ENCODE measurements around the gene CLEC2B.
"Not testable (repeated sequence)": the region's sequence is repeated elsewhere in the genome, so short reads cannot be mapped to it uniquely, and the experiment has no call there.

CLEC2B gene

DNA sequence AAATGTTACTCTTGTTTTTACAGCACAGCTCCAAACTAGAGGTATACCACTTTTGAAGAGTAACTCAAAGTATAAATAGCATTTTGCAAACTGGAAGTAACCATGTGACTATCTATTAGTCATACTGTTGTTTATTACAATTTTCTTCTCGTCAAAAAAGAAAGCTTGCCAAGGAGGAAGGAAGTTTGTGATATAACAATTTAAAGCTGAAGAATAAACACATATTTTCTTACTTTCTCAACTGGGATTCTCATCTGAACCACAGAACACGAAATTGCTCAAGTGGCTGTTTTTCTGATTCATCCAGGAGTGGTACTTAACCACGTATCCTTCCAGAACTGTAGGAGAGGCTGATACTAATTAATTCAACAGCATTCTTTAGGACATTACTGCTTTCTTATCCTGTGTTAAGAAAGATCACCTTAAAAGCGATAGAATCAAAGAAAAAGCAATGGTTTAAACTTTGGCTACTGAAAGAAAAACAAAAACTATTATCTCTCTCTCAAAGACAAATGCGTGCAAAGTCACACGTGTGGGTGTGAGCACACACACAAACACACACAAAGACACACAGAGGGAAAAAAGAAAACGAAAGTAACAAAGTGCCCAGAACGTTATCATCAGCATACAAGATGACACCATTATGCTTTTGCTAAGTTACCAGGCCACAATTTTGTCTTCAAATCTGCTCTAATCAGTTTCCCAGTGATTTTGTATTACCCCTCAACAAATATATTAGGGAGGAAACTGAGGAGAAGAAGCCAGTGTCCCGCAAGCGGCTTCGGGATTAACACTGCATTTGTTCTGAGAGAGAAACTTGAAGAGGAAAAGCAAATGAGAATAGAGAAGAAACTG lies at the start of gene CLEC2B:
Gene CLEC2B (minus strand): TSS at position 48 of the 855 bp plus-strand sequence.
- no peak for DNase-seq

DNA sequence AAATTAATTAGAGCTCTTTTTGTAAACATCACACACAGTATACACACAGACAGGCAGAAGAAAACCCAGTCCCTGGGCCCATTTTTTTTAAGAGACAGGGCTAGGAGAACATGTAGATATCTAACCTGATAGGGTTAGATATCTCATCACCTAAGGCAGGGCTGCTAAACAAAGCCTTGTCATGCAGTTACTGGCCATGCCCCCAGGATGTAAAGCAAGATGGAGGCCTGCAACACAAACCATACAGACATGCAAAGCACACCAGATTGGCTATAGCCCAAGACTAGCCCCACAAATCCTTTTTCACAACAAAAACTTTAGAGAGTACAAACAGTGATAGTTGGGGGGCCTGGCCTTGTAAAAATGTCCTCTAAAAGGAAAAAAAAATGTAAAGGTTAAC lies 42.6 kb upstream of the CLEC2B start:
- DNase-seq, result no peak

DNA sequence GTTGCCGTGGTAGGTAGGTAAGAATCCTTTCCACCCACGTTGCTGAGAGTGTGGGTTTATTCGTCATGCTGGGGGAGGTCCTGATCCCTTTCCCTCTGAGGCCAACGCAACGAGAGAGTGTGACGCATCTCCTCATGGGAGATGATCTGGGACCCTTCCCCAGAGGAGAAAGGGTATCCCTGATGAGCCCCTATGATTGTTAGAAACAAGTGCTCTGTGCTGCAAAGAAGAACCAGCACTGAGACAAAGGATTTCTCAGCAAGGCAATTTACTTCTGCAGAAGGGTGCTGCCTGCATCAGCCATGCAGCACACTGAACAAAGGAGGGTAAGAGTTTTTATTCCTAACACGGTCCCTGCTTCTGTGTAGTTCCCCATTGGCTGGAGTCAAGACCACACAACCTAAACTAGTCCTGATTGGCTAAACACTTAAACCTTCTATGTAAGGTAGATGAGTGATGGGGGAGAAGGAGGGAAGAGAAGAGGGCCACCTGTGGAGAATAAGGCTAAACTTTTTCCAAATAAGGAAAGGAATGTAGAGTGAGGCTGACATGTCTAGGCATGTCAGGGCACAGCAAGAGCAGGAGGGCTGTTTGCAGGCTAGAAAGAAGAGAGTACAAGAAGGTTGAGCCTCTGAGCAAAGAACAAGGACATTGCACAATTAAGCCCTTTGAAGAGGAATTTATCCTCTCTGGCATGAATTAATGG lies 41.7 kb upstream of the CLEC2B start:
- DNase-seq, result no peak

DNA sequence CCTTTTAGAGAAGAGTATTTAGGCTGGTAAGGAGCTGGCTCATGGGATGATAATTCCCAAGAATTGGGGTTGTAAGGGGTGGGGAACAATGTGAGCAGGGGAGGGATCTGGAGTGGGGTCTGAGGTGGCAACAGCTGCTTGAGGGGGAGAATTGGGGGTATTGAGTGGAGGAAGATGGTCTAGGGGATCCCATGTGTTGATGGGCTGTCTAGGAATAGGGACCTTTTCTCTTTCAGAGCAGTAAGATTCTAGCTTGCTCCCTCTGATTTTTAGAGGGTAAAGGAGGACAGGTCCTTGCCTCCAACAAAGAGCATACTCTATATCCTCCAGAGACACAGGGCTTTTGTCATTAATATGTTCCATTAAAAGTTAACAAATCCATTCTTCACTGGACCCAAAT lies 40.6 kb upstream of the CLEC2B start:
- DNase-seq, result no peak

DNA sequence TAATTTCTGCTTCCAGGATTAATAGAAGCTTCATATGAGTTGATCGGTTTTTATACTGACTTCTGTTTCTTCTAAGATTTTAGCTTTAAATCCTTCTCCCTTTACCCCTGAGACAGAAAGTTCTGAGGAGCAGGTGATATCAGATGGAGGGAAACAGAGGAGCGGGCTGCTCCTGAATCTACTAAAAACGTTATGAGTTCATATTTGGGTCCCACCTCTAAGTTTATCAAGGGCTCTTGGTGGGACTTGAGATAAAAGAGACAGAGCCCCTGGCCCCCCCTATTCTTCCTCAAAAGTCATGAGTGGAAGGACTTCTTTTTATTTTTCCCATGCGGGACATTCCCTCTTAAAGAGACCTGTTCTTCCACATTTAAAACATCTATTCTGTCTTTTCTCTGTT lies 39.2 kb upstream of the CLEC2B start:
- DNase-seq, result no peak

DNA sequence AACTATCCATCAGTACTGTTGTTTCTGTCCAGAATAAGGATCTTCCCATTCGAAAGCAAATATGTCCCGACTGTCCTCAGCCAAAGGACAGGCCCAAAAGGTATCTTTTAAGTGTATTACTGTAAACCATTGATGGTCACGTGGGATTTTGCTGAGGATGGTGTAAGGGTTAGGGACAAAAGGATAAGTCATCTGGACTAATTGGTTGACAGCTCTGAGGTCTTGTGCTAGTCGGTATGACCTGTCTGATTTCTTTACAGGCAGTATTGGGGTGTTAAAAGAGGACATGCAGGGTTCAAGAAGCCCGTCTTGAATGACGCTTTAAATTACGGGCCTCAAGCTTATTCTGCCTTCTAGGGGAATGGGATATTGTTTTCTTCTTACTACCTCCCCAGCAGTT lies 38.6 kb upstream of the CLEC2B start:
- no peak for DNase-seq

DNA sequence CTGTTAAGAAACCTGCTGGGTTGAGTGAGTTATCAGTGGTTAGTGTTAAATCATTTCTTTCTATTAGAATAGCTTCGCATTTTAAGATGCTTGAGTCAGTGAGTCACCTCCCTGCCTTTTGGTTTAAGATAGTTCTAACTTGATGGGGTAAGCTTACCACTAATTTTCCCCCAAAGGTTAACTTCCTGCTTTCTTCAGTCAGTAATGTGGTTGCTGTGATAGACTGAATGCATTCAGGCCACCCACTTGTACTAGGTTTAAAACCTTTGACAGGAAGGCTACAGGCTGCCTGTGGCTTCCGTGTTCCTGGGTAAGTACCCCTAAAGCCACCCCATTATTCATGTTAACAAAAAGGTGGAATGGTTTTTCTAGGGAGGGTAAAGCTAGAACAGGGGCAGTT lies 37.7 kb upstream of the CLEC2B start:
- DNase-seq, result no peak

DNA sequence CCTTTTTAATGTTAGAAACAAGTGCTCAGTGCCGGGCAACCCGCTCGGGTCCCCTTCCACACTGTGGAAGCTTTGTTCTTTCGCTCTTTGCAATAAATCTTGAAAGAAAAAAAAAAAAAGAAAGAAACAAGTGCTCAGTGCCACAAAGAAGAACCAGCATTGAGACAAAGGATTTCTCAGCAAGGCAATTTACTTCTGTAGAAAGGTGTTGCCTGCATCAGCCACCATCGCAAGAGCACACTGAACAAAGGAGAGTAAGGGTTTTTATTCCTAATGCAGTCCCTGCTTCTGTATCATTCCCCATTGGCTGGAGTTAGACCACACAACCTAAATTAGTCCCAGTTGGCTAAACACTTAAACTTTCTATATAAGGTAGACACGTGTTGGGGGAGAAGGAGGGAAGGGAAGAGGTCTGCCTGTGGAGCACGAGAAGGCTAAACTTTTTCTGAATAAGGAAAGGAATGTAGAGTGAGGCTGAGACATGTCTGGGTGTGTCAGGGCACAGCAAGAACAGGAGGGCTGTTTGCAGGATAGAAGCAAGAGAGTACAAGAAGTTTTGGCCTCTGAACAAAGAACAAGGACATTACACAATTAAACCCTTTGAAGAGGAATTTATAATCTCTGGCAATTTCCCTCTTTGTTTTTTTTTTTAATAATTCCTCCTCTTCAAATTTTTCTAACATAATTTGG lies 33.5 kb upstream of the CLEC2B start:
- DNase-seq, result no peak

DNA sequence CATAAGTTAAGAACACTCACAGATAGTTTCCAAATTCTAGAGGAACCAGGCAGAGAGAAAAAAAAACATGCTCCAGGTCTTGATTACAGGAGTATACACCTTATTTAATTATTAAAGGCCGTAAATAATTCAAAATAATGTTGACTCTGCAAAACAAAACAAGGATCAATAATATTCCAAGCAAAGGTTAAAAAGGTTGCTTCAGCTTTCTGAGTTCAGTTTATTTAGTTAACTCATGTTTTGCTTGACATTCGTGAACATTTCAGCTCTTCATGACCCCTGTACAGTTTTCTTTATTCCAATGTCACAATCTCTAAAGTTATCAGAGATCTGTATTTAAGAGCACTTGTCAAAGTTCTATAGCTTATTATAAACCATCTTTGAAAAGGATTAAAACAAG lies 31.8 kb upstream of the CLEC2B start:
- no peak for DNase-seq

DNA sequence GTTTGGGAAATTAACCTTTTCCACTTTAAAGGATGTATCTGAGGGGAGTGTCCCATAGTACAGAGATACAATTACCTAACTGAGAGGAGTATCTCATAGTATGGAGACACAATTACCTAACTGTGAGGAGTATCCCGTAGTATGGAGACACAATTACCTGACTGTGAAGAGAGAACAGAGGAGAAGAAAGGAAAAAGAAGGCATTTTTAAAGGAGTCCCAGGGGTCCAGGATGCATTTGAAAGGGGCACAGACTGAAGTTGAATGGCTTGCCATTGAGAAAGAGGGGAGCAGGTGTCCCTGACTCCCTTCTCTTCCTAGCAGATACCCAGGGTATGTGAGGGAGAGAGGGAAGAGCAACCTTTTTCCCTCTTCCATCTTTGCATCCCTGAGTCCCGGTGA lies 30.1 kb upstream of the CLEC2B start:
- DNase-seq, result no peak

DNA sequence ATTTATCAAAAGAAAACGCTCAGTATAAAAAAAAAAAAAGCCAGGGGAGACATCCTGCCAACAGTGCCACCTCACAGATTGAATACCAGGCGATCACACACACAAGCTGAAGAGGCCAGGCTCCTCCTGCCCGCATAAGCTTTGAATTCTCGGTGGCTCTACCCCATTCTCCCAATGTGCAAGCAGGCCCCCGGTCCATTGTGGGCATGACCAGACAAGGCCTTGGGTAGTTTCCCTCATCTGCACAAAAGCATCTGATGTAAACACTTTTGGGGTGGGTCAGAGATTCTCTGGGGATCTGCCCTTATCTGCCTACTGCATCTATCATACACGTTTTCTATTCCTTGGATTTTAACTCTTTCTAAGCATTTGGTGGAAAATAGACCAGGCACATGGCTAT lies 28.4 kb upstream of the CLEC2B start:
- no peak for DNase-seq

DNA sequence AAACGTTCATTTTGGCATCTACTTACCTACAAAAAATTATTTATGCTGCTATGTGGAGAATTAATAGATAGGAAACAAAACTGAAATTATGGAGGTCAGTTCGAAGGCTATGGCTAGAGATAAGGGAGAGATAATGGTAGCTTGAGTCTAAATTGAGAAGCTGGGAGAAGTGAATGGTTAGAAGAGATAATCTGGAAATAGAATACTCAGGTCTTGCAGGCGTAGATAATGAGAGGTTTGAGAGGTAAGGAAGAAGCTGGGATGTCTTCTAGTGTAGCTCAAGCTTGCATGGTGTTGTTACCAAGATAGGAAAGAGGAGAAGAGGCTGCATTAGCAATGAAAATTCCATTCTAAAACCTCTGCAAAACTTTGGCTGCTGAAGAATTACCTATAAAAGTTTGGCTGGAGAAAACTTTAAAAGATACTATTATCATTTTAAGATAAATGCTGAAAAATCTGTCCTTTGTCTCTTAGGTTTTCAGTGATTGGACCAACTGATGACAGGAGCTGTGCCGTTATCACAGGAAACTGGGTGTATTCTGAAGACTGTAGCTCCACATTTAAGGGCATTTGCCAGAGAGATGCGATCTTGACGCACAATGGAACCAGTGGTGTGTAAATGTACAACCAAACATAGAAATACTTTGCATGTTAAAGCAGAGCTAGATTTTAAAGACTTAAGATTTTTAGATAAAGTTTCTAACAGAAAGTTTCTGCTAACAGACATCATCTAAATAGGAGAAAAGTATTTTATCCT lies 26.2 kb upstream of the CLEC2B start:
- no peak for DNase-seq

DNA sequence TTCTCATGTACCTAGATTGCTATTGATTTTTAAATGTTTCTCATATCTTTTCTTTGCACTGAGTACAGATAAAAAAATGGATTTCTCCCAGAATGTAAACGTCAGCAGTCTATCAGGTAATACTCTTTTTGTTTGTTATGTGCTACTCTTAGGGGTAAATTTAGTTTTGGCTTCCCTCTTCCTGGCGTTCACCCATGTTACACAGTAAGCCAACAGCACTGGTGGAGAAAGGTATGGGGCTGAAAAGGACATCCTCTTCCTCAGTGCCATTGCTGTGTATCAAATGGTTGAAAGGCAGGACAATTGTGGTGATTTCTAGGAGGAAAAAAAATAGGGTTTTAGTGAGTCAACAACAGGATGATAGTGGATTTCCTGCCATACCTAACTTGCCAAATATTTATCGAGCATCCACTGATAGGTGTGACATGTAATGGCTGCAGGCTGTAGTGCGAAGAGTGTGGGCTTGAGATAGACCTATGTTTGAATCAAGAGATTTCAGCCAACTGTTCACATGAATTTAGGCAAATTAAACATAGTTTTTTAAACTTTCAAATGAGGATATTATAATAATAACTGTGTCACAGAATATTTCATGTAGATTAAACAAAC lies 19.6 kb upstream of the CLEC2B start:
- no peak for DNase-seq

DNA sequence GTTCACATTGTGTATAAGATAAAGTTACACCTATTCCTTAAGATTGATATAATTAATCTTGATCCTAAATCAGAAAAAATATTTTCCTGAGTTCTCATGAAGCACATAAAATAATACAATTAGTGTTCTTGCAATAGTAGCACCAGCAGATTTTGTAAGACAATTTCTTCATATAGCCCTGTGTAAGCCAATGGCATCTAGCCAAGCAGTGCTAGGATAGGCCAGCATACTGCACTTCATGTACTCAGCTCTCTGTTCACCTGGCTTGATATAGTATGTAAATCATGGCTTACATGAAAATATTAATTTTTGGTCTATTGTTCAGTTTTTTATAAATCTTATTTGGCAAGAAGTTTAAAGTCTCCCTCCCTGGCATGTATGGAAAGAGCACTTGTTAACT lies 14.0 kb upstream of the CLEC2B start:
- DNase-seq, result no peak

DNA sequence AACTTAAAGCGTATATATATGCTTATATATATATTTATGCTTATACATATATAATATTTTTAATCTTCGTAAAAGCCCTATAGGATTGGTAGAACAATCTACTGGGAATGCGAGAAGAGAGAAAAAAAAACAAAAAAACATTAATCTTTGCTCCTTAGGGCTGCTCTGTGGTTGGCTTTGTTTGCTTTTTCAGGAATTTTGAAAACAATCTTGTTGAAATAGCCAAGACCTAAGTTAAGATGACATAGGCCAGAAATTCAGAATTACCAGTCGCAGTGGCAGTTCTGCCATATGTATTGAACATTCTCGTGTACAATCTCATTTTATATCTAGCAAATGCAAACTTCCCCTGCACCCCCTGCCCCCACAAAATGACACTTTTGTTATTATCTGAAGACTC lies 12.8 kb upstream of the CLEC2B start:
- no peak for DNase-seq

DNA sequence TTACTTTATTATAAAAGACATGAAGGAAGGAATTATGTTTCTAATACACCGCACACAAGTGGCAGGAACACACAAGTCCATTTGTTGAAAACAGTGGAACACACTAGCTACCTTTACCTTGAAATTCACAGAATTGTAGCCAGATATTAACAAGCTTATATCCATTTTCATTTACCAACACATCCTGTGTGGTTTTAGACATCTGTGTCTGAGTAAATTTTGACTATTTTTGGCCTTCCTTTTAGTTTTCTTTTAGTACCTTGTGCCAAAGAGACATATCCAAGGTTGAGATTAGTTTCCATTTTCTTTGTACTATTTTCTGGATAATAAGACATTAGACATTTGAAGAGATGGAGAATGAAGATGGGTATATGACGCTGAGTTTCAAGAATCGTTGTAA lies 12.1 kb upstream of the CLEC2B start, which contains the start of gene KLRF2:
Gene KLRF2 (plus strand): TSS at position 244 of the 400 bp plus-strand sequence. CDS start 107 bp downstream, at position 351.
- DNase-seq, result no peak

DNA sequence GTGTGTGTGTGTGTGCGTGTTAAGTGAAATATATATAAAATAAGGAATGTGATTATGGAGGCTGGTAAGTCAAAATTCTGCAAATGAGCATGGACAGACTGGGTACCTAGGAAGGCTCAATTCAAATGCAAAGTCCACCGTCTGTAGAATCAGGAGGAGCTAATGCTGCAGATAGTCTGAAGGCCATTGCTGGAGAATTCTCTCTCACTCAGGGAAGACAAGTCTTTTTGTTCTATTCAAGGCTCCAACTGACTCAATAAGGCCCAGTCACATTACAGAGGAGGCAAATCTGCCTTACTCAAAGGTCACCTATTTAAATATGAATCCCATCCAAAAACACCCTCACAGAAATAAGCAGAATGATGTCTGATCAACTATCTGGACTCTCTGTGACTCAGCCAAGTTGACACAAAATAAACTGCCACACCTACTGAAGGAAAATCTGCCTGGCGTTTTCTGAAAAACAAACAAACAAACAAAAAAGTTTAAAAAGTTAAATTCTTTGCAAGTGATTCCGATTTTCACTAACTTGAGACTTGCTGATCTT lies 11.5 kb upstream of the CLEC2B start:
- no peak for DNase-seq

DNA sequence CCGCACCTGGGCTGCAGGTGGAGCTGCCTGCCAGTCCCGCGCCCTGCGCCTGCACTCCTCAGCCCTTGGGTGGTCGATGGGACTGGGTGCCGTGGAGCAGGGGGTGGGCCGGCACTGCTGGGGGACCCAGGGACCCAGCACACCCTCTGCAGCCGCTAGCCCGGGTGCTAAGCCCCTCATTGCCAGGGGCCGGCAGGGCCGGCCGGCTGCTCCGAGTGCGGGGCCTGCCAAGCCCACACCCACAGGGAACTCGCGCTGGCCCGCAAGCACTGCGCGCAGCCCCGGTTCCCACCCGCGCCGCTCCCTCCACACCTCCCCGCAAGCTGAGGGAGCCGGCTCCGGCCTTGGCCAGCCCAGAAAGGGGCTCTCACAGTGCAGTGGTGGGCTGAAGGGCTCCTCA lies 7.0 kb upstream of the CLEC2B start:
- not testable (repeated sequence) for DNase-seq

DNA sequence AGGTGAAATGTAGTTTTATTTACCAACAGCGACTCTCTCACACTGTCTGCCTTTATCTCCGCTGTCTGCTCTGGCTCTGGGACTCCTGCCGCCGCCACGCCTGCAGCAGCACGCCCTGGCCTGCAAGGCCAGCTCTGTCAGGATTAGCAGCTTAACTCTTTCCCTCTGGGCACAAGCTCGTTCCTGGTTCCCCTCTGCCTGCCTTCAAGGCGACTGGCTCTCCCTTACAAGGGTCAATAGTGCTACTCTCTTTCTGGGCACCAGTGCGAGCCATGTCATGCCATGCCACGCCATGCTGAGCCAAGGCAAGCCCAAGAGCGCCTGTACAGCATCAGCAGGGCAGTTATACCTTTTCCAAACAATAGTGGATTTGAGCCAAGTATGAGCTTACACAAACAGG lies 3.6 kb upstream of the CLEC2B start:
- DNase-seq, result no peak

DNA sequence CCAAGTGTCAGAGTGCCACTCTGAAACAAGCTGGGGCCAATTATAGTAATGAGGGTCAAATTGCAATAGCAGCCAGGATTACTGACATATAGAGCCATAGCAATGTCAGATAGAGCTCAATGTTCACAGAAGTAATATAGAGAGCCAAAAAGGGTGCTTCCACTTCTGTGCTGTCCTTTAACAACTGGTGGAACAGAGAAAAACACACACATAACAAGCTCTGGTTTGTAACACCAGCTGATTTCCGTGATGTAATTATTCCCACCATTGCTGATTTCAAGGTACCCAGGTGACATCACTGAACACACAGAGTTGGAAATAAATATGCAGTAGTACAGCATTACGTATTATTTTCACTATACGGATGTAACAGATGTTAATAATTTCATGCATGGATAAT lies 3.0 kb upstream of the CLEC2B start:
- no peak for DNase-seq

DNA sequence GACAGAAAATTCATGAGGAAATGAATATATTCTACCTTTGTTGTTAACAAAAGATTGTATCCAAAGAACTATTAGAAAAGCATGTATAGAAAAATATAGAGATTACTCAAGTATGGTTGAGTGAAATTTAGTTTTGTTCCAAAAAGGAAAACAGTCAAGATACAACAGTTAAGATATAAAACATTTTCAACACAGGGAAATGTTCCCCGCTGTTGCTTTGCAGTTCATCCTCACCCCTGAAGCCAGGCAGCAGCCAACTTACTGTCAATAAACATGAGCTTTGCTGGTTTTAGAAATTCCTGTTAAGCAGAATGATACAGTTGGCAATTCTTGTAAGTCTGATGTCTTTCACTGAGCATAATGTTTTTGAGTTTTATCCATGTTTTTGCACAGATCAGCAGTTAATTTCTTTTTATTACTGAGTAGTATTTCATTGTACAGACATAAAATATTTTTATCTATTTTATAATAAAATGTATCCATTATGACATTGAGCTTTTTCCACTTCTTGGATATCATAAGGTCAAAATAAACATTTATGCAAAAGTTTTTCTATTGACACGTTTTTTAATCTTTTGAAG lies 1.2 kb upstream of the CLEC2B start:
- DNase-seq, result no peak

DNA sequence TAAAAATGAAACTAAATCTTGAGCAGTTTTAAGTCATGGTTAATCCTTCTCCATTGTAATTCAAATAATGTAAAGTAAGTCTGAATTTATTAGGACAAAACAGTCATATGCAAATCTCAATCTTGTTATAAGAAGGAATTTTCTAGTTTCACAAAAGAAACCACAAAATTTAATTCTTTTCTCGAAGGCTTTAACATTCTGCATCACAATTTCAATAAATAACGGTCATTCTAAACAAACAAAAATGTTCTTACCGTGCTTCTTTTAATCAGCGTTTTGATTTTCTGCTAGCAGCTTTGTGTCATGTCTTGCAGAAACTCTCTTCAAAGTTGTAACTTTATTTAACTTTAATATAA lies 225 bp downstream of the CLEC2B start:
- DNase-seq, result no peak

Measured in NCI-H446 (cell line).